Activated T-helper 17 cell treated with anti-CD3 and anti-CD28 coated beads, Interleukin-2, amount 50 U/mL, for 72 hours (primary cell): ENCODE data around the gene NIPSNAP3A. TPM values are rescaled to one million over a fixed set of nuclear protein-coding genes. Genes with fewer than 3 reads are reported as not detected.
"Not testable (repeated sequence)": the region's sequence is repeated elsewhere in the genome, so short reads cannot be mapped to it uniquely, and the experiment has no call there.

Source experiments
- ATAC-seq: fragments of 150-1000 bp; cut with Tn5 transposase; replicated peaks from 2 replicates; pipeline ENCODE4 v1.10.0; 2021; ENCODE audit warnings: mild to moderate bottlenecking, moderate library complexity
- H3K27ac Mint-ChIP-seq: one replicate; pipeline ENCODE4 v1.8.0; 2022; ENCODE audit warnings: mixed read lengths
- H3K27me3 Mint-ChIP-seq: one replicate; pipeline ENCODE4 v1.8.0; 2022; ENCODE audit warnings: mixed read lengths
- H3K36me3 Mint-ChIP-seq: one replicate; pipeline ENCODE4 v1.8.0; 2022; ENCODE audit warnings: low read depth, mild to moderate bottlenecking, mixed read lengths
- H3K4me1 Mint-ChIP-seq: one replicate; pipeline ENCODE4 v1.8.0; 2022; ENCODE audit warnings: mixed read lengths
- H3K4me3 Mint-ChIP-seq: one replicate; pipeline ENCODE4 v1.8.0; 2022; ENCODE audit warnings: mild to moderate bottlenecking, mixed read lengths
- H3K9me3 Mint-ChIP-seq: one replicate; pipeline ENCODE4 v1.8.0; 2022; ENCODE audit warnings: mixed read lengths
- total RNA-seq, 2 donors: library from RNA; stranded (reverse); gene quantifications; one replicate each; pipeline ENCODE4 v1.2.3, GENCODE V29; 2022

Gene NIPSNAP3A
- total RNA-seq, 2 donors from 2014 or later = 7.1 to 10.3 TPM

DNA sequence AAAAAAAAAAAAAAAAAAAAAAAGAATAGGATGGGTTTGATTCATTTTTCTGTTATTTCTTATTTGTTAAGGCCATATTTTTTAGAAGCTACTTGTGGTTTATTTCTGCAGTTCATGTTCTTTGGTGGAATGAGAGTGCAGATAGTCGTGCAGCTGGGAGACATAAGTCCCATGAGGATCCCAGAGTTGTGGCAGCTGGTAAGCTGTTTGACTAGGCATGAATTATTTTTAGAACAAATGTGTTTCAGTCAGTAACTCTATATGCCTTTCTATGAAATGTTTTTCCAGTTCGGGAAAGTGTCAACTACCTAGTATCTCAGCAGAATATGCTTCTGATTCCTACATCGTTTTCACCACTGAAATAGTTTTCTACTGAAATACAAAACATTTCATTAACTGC is 11.5 kb downstream of the NIPSNAP3A start:
- no peak for ATAC-seq
- Mint-ChIP-seq H3K27ac (no peak overlapping the region), H3K4me3 (no peak overlapping the region), H3K4me1 (no peaks in the 10 kb centered on the region), H3K9me3 (no peaks in the 10 kb centered on the region), H3K36me3 (peaks cover 7% of the 10 kb centered on the region), H3K27me3 (no peaks in the 10 kb centered on the region)

DNA sequence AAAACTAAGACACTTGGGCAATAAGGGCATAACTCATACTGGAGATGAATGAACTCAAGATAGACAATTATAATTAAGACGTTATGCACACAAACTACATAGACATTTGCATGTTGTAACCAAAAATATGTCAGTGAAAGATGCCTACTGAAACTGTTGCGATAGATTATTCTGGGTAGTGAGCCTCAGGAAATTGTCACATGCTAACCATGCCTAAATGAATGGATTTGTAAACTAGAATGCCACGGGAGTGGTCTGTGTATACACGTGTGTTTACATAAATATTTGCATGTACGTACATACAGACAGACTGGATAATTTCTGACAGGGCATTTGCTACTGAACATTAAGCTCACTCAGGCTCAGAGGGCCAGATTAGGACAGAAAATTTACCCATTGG is 17.7 kb downstream of the NIPSNAP3A start:
- Mint-ChIP-seq H3K27ac (no peak overlapping the region), H3K4me1 (no peaks in the 10 kb centered on the region), H3K9me3 (no peaks in the 10 kb centered on the region), H3K27me3 (no peaks in the 10 kb centered on the region), H3K4me3 (peak overlapping the region; percentile 94), H3K36me3 (no peaks in the 10 kb centered on the region)
- no peak for ATAC-seq

DNA sequence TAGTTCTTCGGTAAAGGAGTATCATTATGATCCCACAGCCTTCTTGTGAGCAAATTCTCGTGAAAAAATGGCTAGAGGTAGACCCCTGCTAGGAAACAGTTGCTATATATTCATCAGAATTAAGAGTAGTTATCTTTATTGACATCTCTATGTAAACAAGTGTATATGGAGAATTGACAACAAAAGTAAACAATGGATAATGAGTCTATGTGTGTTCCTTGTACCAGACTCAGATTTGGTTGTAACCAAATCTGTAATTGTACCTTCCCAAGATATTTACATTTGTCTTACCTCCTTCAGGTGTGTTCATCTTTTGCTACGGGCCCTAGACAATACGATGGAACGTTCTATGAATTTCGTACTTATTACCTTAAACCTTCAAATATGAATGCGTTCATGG is 18.5 kb downstream of the NIPSNAP3A start:
- H3K4me1 Mint-ChIP-seq = no peaks in the 10 kb centered on the region
- no peak overlapping the region for H3K27ac Mint-ChIP-seq
- H3K27me3 Mint-ChIP-seq = no peaks in the 10 kb centered on the region

DNA sequence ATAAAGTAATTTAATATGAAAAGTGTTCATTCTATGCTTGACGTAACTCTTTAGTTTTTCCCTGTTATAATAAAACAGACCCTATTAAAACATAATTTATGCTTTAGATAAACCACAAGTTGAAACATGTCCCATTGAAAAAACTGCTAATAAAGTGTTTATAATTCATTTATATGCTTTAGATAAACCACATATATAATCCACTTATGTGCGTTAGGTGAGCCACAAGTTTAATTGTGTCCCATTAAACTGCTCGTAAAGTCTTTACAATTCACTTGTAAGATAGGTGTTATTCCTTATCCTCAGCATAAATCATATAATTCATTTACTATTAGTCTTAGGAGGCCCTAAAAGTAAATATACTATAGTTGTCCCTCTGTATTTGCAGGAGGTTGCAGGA is 20.0 kb downstream of the NIPSNAP3A start:
- H3K4me3 Mint-ChIP-seq = no peak overlapping the region
- H3K9me3 Mint-ChIP-seq = no peaks in the 10 kb centered on the region
- H3K4me1 Mint-ChIP-seq = no peaks in the 10 kb centered on the region
- H3K27ac Mint-ChIP-seq = no peak overlapping the region
- no peak for ATAC-seq
- no peaks in the 10 kb centered on the region for H3K36me3 Mint-ChIP-seq
- no peaks in the 10 kb centered on the region for H3K27me3 Mint-ChIP-seq

More for the DNA sequence above, 18.5 kb downstream of the NIPSNAP3A start:
- ATAC-seq = no peak
- Mint-ChIP-seq H3K4me3 (no peak overlapping the region), H3K9me3 (no peaks in the 10 kb centered on the region), H3K36me3 (no peaks in the 10 kb centered on the region)

DNA sequence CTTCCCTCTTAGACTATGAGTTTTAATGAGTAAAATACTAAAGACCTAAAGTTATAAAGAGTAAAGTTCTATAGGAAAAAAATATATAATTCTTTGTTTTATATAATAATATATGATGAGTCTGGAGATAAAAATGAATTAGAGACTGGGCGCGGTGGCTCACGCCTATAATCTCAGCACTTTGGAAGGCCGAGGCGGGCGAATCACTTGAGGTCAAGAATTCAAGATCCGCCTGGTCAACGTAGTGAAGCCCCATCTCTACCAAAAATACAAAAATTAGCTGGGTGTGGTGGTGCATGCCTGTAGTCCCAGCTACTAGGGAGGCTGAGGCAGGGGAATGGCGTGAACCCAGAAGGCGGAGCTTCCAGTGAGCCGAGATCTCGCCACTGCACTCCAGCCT is 21.5 kb downstream of the NIPSNAP3A start:
- H3K4me3 Mint-ChIP-seq, H3K36me3 Mint-ChIP-seq, H3K27ac Mint-ChIP-seq, ATAC-seq, H3K9me3 Mint-ChIP-seq, H3K4me1 Mint-ChIP-seq, H3K27me3 Mint-ChIP-seq: not testable (repeated sequence)

DNA sequence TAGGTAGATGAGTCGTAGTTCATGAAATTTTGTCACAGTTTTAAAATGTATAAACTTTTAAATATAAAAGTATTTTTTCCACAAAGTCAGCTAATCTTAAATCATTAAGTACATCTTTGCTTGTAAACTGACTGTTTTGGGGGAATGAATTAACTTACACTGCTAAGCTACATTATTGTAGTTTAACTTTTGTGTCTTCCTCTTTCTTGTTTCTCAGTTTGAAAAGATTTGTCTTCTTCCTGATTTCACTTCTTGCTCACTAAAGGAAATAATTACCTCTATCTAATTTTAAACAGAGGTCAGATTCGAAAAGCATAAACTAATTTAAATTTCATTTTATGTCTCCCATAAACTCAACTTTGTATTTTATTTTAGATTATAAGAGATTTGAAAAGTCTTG is 22.2 kb downstream of the NIPSNAP3A start:
- Mint-ChIP-seq H3K9me3 (no peaks in the 10 kb centered on the region), H3K27me3 (no peaks in the 10 kb centered on the region), H3K4me1 (no peaks in the 10 kb centered on the region), H3K4me3 (no peak overlapping the region), H3K36me3 (no peaks in the 10 kb centered on the region), H3K27ac (no peak overlapping the region)
- ATAC-seq = no peak

DNA sequence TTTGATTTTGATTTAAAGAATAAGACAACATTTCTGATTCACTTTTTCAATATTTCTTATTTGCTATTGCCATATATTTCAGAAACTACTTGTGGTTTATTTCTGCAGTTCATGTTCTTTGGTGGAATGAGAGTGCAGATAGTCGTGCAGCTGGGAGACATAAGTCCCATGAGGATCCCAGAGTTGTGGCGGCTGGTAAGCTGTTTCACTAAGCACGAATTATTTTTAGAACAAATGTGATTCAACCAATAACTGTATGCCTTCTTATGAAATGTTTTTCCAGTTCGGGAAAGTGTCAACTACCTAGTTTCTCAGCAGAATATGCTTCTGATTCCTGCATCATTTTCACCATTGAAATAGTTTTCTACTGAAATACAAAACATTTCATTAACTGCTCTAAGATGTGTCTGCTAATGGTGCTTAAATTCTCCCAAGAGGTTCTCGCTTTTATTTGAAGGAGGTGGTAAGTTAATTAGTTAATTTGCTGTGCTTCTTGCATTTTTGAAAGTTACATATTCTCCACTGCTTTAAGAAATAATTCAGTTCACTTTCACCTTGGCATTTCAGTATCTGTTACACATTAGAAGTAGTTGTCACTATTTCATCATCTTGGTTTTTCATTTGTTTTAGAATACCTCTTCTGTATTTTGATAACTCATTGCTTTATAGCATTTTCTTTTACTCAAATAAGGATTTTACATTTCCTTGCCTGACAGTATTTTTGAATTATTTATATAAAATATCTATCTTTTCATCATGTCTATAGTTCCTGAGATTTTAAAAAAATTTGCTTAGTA is 25.4 kb downstream of the NIPSNAP3A start:
- H3K9me3 Mint-ChIP-seq = no peaks in the 10 kb centered on the region
- H3K27me3 Mint-ChIP-seq = no peaks in the 10 kb centered on the region
- H3K36me3 Mint-ChIP-seq = no peaks in the 10 kb centered on the region
- H3K4me3 Mint-ChIP-seq = no peak overlapping the region
- H3K27ac Mint-ChIP-seq = no peak overlapping the region
- H3K4me1 Mint-ChIP-seq = no peaks in the 10 kb centered on the region
- no peak for ATAC-seq

DNA sequence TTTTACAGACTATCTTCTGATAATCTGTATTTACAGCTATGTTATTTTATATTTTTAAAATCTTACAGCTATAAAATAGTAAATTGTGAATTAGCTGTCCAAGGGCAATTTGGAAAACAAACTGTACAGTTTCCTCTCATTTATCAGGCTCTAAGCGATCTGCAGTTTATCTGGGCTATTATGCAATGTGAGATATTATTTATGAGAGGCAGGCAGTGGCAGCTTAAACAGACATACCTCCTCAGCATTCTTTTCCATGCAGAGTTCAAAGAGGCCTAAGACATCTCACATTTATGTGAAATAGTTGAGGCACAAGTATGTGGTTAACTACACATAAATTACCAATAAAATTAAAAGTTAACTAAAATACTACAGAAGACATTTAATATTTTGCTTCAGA is 26.6 kb downstream of the NIPSNAP3A start:
- Mint-ChIP-seq H3K27me3 (no peaks in the 10 kb centered on the region), H3K36me3 (no peaks in the 10 kb centered on the region), H3K4me1 (no peaks in the 10 kb centered on the region), H3K27ac (no peak overlapping the region), H3K4me3 (no peak overlapping the region), H3K9me3 (no peaks in the 10 kb centered on the region)
- ATAC-seq = no peak

DNA sequence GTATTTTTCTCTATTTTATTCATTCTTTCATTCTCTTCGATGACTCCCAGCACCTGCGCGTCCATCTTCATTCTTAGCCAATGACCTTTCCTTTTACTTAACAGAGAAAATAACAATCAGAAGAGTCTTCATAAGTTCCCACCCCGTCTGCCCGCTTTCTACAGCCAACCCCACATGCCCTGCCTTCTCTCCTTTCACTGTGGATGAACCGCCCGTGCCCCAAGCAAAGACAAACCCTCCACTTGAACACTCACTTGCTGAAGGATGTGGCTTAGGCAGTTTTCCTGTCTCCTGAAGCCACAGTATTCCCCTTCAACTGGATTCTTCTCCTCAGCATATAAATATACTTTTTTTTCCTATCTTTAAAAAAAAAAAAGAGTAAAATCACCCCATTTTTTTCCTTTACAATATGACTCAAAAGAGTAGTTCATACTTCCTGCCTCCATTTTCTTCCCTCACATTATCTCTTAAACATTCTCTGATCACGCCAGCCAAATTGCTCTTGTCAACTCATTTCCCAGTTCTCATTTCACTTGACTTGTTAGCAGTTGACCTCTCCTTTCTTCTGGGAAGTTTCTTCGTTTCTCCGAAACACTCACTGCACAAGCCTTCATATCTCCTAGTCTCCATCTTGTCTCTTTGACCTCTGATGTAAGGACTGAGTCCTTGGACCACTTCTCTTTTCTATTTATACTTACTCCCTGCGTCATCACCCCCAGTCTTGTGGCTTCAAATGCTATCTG is 27.5 kb downstream of the NIPSNAP3A start:
- no peaks in the 10 kb centered on the region for H3K27me3 Mint-ChIP-seq
- H3K27ac Mint-ChIP-seq = no peak overlapping the region
- no peak overlapping the region for H3K4me3 Mint-ChIP-seq
- H3K9me3 Mint-ChIP-seq = no peaks in the 10 kb centered on the region
- peak; percentile 26 for ATAC-seq
- H3K36me3 Mint-ChIP-seq = no peaks in the 10 kb centered on the region
- H3K4me1 Mint-ChIP-seq = no peaks in the 10 kb centered on the region

DNA sequence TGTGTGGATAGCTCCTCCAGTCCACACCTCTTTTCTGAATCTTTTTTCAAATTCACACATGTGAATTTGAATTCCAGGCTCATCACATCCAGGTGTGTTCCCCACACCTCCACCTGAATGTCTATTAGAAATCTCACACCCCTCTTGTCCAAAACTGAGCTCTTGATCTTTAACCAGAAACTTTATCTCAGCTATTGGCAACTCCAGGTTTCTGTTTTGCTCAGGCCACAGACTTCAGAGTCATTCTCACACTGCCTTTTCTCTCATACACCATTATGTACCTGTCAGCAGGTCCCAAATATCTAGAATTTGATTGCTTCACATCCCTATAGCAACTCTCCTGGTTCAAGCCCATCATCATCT is 28.1 kb downstream of the NIPSNAP3A start:
- Mint-ChIP-seq H3K4me1 (no peaks in the 10 kb centered on the region), H3K27ac (no peak overlapping the region), H3K27me3 (no peaks in the 10 kb centered on the region), H3K4me3 (no peak overlapping the region), H3K9me3 (no peaks in the 10 kb centered on the region), H3K36me3 (no peaks in the 10 kb centered on the region)
- no peak for ATAC-seq

DNA sequence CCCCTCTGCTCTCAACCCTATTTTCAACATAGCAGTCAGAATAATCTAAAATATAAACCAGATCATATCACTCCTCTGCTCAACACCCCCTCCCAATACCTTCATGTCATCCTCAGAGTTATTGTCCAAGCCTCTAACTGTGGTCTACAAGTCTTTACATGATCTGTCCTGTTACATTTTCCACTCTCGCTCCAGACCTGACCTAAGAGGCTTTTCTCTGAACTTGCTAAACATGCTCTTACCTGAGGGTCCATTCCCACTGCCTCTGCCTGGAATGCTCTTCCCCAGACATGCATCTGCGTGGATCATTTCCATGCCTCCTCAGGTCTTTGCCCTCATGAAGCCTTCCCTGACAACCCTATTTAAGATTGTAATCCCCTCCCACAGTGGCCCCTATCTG is 28.5 kb downstream of the NIPSNAP3A start:
- Mint-ChIP-seq H3K4me1 (no peaks in the 10 kb centered on the region), H3K27ac (no peak overlapping the region), H3K9me3 (no peaks in the 10 kb centered on the region), H3K4me3 (no peak overlapping the region), H3K36me3 (no peaks in the 10 kb centered on the region), H3K27me3 (no peaks in the 10 kb centered on the region)
- no peak for ATAC-seq

DNA sequence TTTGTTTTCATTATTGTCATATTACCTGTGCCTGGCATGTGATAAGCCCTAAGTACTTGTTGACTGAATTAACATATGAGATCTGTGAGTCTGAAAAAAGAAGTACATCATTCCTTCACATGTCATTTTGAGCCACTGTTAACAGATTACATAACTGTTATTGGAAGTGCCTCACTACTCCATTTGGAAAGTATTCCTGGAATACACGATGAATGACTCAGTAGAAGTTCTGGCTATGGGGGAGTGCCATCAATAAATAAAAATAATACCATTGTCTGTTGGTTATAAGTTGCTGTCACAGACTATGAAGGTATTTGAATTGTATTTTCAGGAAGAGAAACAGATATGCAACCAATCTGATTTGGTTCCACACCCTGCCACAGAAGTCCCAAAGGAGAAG is 29.3 kb downstream of the NIPSNAP3A start:
- Mint-ChIP-seq H3K36me3 (no peaks in the 10 kb centered on the region), H3K27me3 (no peaks in the 10 kb centered on the region), H3K27ac (no peak overlapping the region), H3K4me1 (no peaks in the 10 kb centered on the region), H3K9me3 (no peaks in the 10 kb centered on the region), H3K4me3 (no peak overlapping the region)
- no peak for ATAC-seq

DNA sequence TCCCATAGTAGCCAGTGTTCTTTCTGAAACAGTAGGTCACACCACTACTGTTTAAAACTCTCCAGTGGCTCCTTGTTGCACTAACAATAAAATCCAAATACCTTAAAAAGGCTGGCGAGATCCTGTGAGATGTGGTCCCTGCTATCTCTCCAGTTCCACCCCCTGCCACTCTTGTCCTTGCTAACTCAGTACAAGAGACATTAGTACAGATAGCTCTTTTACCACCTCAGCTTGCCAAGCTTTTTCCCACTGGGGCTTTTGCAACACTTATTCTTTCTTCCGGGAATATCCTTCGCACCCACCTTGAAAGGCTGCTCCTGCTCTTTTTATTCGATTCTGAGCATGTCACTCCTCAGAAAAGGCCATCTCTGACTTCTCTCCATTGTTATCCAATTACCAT is 31.3 kb downstream of the NIPSNAP3A start:
- Mint-ChIP-seq H3K4me3 (no peak overlapping the region), H3K4me1 (no peaks in the 10 kb centered on the region), H3K9me3 (no peaks in the 10 kb centered on the region), H3K27ac (no peak overlapping the region), H3K27me3 (no peaks in the 10 kb centered on the region), H3K36me3 (peaks cover 4% of the 10 kb centered on the region)
- no peak for ATAC-seq

DNA sequence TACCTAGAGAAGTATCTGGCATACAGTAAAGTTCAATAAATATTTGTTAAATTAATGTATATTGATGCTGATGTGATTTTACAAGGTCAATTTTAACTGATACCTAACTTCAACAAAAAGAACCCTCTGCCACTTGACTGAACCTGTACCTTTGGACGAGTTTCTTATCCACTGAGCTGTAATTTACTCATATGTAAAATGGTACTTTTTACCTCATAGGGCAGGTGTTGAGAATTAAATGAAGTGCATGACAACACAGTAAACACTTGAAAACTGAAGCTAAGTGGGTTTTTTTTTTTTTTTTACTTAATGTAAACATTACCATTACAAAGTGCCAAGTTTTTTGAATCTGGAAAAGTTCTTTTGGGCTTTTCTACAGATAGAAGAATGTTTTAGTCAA is 31.9 kb downstream of the NIPSNAP3A start:
- Mint-ChIP-seq H3K9me3 (no peaks in the 10 kb centered on the region), H3K36me3 (peaks cover 9% of the 10 kb centered on the region), H3K4me3 (no peak overlapping the region), H3K27ac (no peak overlapping the region), H3K27me3 (no peaks in the 10 kb centered on the region), H3K4me1 (no peaks in the 10 kb centered on the region)
- no peak for ATAC-seq

DNA sequence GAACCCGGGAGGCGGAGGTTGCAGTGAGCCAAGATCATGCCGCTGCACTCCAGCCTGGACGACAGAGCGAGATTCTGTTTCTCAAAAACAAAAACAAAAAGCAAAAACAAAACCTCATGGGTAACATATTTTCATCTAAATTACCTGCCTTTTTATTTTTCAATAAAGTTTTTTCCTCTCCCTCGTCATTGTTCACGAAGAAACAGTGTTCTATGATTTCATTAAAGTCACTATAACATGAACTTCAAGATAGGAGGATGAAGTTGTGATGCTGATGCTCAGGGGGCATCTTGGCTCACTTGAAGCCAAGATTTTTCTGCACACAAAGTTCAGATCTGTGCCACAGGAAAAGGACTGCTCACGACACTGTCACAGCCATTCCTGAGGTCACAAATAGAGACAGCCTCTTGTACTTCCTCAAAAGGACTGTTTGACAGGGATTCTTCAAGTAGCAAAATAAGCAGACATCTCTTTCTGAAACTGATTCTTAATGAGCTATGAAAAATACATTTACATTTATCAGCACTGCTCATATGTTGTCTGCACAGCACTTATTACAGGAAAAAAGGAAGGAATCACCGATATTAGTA is 32.6 kb downstream of the NIPSNAP3A start:
- no peak for ATAC-seq
- Mint-ChIP-seq H3K9me3 (no peaks in the 10 kb centered on the region), H3K4me3 (no peak overlapping the region), H3K4me1 (no peaks in the 10 kb centered on the region), H3K36me3 (peaks cover 14% of the 10 kb centered on the region), H3K27me3 (no peaks in the 10 kb centered on the region), H3K27ac (no peak overlapping the region)
